ENCODE measurements around the gene SH3BGRL3.
"Not testable (repeated sequence)": the region's sequence is repeated elsewhere in the genome, so short reads cannot be mapped to it uniquely, and the experiment has no call there.

Gene SH3BGRL3

GRCh38 chr1:26279456-26280332 lies at the start of gene SH3BGRL3:
Gene SH3BGRL3 (plus strand): TSS chr1:26280086. CDS start chr1:26280156, 70 bp downstream.
- DNase-seq: no peak

GRCh38 chr1:26230682-26231081 lies 49.2 kb upstream of the SH3BGRL3 start:
- DNase-seq: not testable (repeated sequence)

DNA sequence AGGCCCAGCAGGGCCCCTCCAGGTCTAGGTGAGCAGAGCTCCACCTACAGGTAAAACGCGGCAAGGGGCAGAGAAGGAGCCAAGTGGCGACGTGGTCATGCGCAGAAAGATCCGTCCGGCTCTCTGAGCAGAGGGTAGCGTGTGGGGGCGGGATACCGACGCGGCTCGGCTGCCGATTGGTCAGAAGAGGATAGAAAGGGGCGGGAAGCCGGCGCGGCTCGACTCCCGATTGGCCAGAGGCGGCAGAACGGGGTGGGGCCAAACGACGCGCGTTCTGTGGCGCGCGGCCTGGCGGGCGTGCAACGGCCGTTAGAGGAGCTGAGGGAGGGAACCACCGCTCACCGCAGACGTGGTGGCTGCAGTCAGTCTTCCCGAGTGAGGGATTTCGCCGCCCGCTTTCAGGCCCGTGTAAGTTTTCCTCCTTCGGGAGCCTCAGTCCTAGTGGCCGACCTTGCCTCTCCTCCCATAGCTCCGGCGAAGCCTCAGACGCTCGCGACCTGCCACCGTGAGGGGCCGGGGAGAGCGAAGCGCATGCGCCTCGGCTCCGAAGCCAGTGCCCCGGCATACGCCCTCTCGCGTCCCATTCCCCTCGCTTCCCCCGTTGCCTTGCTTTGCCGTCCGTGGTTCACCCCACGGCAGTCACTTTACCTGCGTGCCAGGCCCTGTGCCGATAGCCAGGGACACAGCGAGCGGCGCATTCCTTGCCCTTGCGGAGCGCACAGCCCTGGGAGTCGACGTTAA lies 45.8 kb upstream of the SH3BGRL3 start, which contains the start of gene CEP85:
TSS of gene CEP85 (plus strand) at position 298 of the 741 bp plus-strand sequence. CDS start 5,584 bp downstream, outside the sequence.
- DNase-seq: peak; percentile 92

DNA sequence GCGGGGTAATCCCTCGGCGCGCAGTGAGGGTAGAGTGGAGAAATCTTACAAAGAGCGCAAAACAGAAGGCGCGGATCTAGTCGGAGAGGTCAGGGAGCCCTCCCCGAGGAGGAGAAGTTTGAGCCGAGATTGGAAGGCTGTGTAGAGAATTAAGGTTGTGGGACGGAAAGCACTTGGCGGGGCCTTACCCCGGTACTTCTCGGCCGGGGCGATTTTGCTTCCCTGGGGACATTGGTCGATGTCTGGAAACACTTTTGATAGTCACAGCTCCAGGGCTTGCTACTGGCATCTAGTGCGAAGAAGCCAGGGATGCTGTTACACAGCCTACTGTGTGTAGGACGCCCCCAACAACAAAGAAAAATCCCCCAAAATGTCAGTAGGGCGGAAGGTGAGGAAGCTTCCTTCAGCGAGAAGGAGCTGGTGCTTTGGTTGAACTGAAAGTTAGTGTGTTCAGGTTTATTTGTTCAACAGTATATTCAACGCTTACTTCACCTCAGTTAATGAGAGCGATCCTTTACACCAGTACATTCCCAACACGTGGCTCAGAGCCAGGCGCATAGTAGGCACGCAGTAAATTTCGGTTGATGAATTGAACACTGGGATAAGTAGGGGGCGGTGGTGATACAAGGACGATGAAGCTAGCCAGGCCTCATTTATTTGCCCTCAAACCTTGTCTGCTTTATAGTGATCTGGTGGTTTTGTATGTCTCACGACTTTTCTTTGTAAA lies 45.1 kb upstream of the SH3BGRL3 start:
- no peak for DNase-seq

DNA sequence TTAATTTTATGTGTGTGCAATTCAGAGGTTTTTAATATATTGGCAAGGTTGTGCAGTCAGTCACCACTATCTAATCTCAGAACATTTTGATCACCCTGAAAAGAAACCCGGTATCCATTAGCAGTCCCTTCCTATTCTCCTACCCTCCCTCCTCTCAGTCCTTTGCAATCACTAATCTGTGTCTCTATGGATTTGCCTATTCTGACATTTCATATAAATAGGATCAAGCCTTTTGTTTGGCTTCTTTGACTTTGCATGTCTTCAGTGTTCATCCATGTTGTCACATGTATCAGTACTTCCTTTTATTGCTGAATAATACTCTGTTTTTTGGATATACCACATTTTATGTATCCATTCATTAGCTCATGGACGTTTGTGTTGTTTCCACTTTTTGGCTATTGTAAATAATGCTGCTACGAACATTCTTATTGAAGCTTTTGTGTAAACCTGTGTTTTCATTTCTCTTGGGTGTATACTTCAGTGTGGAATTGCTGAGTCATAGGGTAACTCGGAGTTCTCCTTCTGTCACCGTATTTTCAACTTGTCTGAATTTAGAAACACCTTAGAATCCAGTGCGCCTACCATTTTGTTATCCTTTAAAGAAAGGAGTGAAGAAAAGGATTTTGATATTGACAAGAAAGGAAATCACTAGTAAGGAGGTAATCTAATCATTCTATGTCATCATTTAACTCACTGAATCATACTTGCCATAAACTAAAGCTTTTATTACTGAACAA lies 42.5 kb upstream of the SH3BGRL3 start:
- DNase-seq: no peak

GRCh38 chr1:26239936-26240335 lies 40.0 kb upstream of the SH3BGRL3 start:
- DNase-seq: no peak

- no peak for DNase-seq
Measured at GRCh38 chr1:26252718-26253117, 27.2 kb upstream of the SH3BGRL3 start.

DNA sequence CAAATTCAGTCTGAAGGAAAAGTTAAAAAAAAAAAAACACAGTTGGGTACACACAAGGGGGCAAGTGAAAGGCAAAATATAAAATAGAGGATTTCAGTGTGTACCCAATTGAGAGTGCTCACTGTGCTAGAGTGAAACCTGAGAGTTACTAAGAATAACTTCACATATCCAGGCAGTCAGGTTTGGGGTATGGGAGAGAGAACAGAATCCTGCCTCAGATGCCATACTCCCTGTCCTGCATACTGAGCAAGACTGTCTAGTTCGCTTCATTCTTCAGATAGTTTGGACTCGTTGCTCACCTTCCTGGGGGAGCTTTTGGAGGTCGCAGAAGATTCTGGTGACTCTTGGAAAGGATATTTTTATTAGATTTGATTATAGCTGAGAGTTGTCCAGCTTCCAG lies 25.5 kb upstream of the SH3BGRL3 start:
- DNase-seq: no peak

DNA sequence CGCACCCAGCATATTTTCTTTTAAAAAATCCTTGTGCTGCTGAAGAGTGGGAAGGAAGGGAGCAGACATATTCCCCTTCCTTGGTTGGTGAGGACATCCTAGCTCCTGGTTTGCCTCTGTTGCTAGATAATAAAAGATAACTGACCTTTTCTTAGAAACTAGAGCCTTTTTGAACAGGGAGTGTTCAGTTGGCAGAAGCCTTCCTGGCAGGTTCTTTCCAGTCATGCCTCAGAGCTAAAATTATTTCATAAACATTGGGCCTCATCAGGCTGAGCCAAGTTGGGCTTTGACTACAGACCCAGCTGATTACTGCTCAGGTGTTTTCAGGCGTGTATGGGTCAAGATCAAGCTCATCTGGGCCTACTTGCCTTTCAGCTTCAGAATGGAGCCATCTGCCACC lies 22.7 kb upstream of the SH3BGRL3 start:
- no peak for DNase-seq

- DNase-seq: no peak
Measured at GRCh38 chr1:26259005-26259404, 20.9 kb upstream of the SH3BGRL3 start.

- DNase-seq: no peak
Measured at GRCh38 chr1:26259578-26259977, 20.3 kb upstream of the SH3BGRL3 start.

DNA sequence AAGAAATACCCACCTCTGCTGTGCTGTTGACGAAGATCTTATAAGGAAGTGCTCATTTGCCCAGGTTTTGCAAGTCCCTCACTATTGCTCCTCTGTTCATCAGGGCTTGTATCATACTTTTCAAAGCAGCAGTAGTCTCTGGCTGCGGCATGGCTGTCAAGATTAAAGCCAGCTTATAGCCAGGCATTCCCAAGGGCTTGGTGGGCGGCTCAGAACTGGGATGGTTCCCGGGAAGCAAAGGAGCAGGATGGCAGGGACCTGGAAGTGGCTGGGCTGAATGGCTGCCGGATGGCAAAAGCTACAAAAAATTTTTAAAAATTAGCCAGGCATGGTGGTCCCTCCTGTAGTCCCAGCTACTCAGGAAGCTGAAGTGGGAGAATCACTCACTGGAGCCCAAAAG lies 16.7 kb upstream of the SH3BGRL3 start:
- no peak for DNase-seq

DNA sequence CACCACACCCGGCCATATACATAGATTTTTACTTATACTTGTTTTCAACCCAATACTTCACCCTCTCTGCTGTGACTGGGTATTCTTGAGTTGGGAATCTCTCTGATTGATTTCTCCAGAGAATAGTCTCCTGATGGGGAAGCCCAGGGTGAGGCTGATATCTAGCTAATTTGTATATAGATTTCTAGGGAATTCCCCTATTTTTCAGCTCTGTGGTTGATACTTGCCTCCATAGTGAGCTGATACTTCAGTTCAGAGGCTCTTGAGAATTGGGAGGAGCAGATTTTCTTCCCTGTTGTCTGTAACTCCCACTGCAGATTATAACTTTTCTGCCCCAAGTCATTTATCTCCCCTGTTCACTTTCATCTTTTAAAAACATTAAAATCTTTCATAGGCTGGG lies 14.5 kb upstream of the SH3BGRL3 start:
- DNase-seq: no peak

DNA sequence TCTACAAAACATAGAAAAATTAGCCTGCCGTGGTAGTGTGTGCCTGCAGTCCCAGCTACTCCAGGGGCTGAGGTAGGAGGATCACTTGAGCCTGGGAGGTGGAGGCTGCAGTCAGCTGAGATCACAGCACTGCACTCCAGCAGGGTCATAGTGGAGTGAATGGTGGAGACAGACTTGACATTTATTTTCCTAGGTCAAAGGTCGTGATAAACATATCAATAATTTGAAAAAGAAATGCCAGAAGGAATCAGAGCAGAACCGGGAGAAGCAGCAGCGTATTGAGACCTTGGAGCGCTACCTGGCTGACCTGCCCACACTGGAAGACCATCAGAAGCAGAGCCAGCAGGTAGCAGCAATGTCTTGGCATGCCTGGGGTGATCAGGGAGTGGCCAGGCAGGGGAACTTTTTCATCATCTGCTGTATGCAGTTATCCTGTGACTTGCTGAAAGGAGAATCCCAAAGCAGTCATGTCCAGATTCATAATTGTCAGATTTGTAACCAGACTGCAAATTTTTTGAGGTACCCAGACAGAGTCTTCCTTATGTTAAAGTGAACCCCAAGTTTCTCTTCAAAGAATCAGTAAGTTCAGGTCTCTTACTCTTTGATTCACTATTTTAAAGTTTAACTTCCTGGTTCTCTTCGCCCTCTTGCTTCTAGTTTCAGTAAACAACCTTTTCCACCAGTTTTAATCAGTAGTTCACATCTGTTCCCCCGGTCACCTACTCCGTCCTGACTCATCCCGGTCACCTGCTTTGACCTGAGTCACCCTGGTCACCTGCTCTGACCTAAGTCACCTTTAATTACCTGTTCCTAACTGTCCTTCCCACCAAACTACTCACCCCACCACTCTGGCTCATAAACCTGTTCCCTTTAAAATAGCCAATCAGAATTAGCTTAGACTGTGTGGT lies 11.3 kb upstream of the SH3BGRL3 start:
- no peak for DNase-seq

DNA sequence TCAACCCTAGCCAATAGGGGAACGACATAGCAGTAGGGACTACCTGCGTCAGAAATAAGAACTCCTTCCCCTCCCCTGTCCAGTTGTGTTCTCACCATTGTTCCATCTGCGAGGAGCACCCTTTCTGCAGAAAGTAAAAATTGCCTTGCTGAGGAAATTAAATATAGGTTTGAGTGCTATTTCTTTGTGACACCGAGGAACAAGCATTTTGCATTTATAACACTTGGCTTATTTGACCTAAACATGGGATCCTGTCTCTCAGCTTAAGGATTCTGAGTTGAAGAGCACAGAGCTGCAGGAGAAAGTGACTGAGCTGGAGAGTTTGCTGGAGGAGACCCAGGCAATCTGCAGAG lies 10.7 kb upstream of the SH3BGRL3 start:
- DNase-seq: no peak

- DNase-seq: no peak
Measured at GRCh38 chr1:26274801-26275425, 5.0 kb upstream of the SH3BGRL3 start.

- DNase-seq: no peak
Measured at GRCh38 chr1:26275580-26276431, 4.1 kb upstream of the SH3BGRL3 start.

DNA sequence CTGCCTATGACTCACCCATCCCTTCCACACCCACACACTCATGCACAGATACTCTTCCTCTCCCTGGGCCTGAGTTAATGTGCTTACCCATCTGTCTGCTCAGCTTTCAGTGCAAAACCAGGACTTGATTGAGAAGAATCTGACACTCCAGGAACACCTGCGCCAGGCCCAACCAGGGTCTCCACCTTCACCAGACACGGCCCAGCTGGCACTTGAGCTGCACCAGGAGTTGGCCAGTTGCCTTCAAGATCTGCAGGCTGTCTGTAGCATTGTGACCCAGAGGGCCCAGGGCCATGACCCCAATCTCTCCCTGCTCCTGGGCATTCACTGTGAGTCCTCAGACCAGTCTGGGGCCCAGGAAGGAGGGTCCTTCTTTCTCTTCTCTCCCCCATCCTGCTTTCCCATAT lies 3.5 kb upstream of the SH3BGRL3 start:
- DNase-seq: no peak

DNA sequence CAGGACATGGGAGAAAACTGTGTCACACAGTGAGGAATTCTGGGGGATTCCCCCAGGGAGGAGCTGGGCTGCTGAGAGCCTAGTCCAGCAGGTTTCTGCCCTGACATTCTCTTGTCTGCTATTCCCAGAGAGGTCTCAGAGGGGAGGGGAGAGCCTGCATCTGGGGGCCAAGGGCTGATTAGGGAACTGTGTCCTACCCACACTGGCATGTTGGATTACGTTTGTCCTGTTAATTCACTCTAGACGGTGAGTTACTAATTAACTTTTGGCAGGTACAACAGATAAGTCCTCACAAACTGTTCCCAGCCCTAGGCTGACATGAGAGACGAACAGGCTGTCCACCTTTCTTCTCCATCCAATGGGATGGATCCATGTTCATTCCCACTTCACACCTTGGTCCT lies 2.6 kb upstream of the SH3BGRL3 start:
- no peak for DNase-seq

- DNase-seq: no peak
Measured at GRCh38 chr1:26277719-26278118, 2.2 kb upstream of the SH3BGRL3 start.

Measured in NCI-H1417 treated with DMSO at 0.1 percent for 48 hours (cell line).